Measurements from ENCODE around the gene GNB1L. TPM values are rescaled to one million over a fixed set of nuclear protein-coding genes. Genes with fewer than 3 reads are reported as not detected.

Gene GNB1L
- polyA plus RNA-seq, 1 donor from 2014 or later = 16.5 TPM

GRCh38 chr22:19890502-19891316 is 36.0 kb upstream of the GNB1L start:
- H3K4me3 ChIP-seq (ENCODE audit: low read length) = no peak overlapping the region
- H3K36me3 ChIP-seq (ENCODE audit: insufficient read depth, low read length) = no peaks in the 10 kb centered on the region
- no peak overlapping the region for H3K9ac ChIP-seq (ENCODE audit: low read length)
- H3K27ac ChIP-seq (ENCODE audit: low read length) = no peak overlapping the region
- no peaks in the 10 kb centered on the region for H3K27me3 ChIP-seq (ENCODE audit: insufficient read depth, low read depth, low read length)
- H3K79me2 ChIP-seq (replicated peaks; ENCODE audit: insufficient read depth, low read length) = no peaks in the 10 kb centered on the region
- H4K20me1 ChIP-seq (ENCODE audit: insufficient read depth) = no peaks in the 10 kb centered on the region
- no peaks in the 10 kb centered on the region for H3F3A ChIP-seq (ENCODE audit: insufficient read depth, low read length, poor library complexity, severe bottlenecking)
- H3K9me3 ChIP-seq (ENCODE audit: low read length) = no peaks in the 10 kb centered on the region
- TF ChIP-seq RAD21 (conservative IDR thresholded peaks at IDR 0.05) (no peak), MXI1 (conservative IDR thresholded peaks at IDR 0.05; ENCODE audit: poor library complexity, severe bottlenecking) (no peak), REST (IDR thresholded peaks at IDR 0.05; ENCODE audit: borderline replicate concordance) (no peak), POLR2AphosphoS5 (IDR thresholded peaks at IDR 0.05) (no peak), SMC3 (conservative IDR thresholded peaks at IDR 0.05; ENCODE audit: poor library complexity) (no peak), TAF1 (IDR thresholded peaks at IDR 0.05; ENCODE audit: low read depth) (no peak), CTCF (IDR thresholded peaks at IDR 0.05; ENCODE audit: poor library complexity, severe bottlenecking) (no peak), EP300 (conservative IDR thresholded peaks at IDR 0.05; ENCODE audit: poor library complexity, severe bottlenecking) (no peak), EZH2 (IDR thresholded peaks at IDR 0.05; ENCODE audit: borderline replicate concordance, insufficient read depth, low read length, poor library complexity, severe bottlenecking) (no peak)
- no peak overlapping the region for H2AFZ ChIP-seq (ENCODE audit: low read depth, low read length)
- H3K9me2 ChIP-seq (ENCODE audit: insufficient read depth, low read length) = no peaks in the 10 kb centered on the region
- no peak overlapping the region for H3K4me2 ChIP-seq (ENCODE audit: low read length)

GRCh38 chr22:19889951-19890350 is 35.3 kb upstream of the GNB1L start:
- no peak overlapping the region for H3K4me2 ChIP-seq (ENCODE audit: low read length)
- H3K36me3 ChIP-seq (ENCODE audit: insufficient read depth, low read length) = no peaks in the 10 kb centered on the region
- TF ChIP-seq MXI1 (conservative IDR thresholded peaks at IDR 0.05; ENCODE audit: poor library complexity, severe bottlenecking) (no peak), REST (IDR thresholded peaks at IDR 0.05; ENCODE audit: borderline replicate concordance) (no peak), TAF1 (IDR thresholded peaks at IDR 0.05; ENCODE audit: low read depth) (no peak), EP300 (conservative IDR thresholded peaks at IDR 0.05; ENCODE audit: poor library complexity, severe bottlenecking) (no peak), EZH2 (IDR thresholded peaks at IDR 0.05; ENCODE audit: borderline replicate concordance, insufficient read depth, low read length, poor library complexity, severe bottlenecking) (no peak), POLR2AphosphoS5 (IDR thresholded peaks at IDR 0.05) (no peak), RAD21 (conservative IDR thresholded peaks at IDR 0.05) (no peak), CTCF (IDR thresholded peaks at IDR 0.05; ENCODE audit: poor library complexity, severe bottlenecking) (no peak), SMC3 (conservative IDR thresholded peaks at IDR 0.05; ENCODE audit: poor library complexity) (no peak)
- H3K79me2 ChIP-seq (replicated peaks; ENCODE audit: insufficient read depth, low read length) = no peaks in the 10 kb centered on the region
- H3F3A ChIP-seq (ENCODE audit: insufficient read depth, low read length, poor library complexity, severe bottlenecking) = no peaks in the 10 kb centered on the region
- H3K9ac ChIP-seq (ENCODE audit: low read length) = no peak overlapping the region
- no peak overlapping the region for H3K4me3 ChIP-seq (ENCODE audit: low read length)
- H2AFZ ChIP-seq (ENCODE audit: low read depth, low read length) = no peak overlapping the region
- H3K27me3 ChIP-seq (ENCODE audit: insufficient read depth, low read depth, low read length) = no peaks in the 10 kb centered on the region
- H3K9me2 ChIP-seq (ENCODE audit: insufficient read depth, low read length) = no peaks in the 10 kb centered on the region
- no peaks in the 10 kb centered on the region for H3K9me3 ChIP-seq (ENCODE audit: low read length)
- no peak overlapping the region for H3K27ac ChIP-seq (ENCODE audit: low read length)
- no peaks in the 10 kb centered on the region for H4K20me1 ChIP-seq (ENCODE audit: insufficient read depth)
